ENCODE results near the gene RRAD.

The RRAD gene

DNA sequence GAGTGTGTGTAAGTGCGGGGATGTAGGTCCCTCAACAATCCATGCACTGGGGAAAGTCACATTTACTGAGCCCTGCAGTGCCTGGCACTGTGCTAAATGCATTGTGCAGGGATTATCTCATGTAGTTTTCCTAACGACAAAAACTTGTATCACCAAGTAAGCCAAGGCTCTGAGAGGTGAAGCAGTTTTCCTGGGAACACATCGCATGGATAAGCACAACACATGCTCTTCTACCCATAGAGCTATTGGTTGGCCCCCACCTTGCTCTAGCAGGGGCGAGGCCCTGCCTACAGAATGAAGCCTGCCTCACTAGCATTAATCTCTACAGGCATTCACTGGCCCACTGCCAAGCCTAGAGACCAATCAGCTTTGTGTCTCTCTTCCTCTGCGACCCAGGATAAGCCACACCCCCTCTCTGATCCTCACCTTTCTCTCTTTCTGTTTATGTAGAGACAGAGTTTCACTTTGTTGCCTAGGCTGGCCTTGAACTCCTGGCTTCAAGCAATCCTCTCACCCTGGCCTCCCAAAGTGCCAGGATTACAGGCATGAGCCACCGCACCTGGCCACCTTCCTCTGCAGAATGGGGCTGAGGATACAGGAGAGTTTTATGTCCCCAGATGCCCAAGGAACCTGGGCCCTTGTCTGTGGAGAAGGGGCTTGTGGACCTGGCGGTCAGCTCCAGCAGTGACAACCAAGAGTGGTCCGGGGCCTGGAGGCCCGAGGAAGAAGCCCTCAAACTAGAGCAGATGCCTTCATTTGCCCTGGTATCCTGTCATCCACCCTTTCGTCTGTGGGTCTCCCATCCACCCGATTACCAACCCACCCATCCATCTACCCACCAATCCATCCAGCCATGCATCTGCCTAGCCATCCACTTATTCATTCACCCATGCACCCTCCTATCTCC lies 19.4 kb downstream of the RRAD start:
- Histone ChIP-seq H3K4me3 (ENCODE audit: low read length in 2 of 2) (peak overlapping the region; percentile 27 to 52), H3K4me1 (ENCODE audit: control insufficient read depth, insufficient read depth, low read length) (peaks cover 55% of the 10 kb centered on the region), H3K27ac (ENCODE audit: low read length) (peak overlapping the region; percentile 67), H3K9ac (ENCODE audit: low read length in 2 of 2) (no peak overlapping the region), H3K9me3 (ENCODE audit: control insufficient read depth in 2 of 2, low read length in 2 of 2) (no peaks in the 10 kb centered on the region), H3K36me3 (ENCODE audit: control insufficient read depth in 2 of 2, insufficient read depth in 2 of 2, low read length in 2 of 2) (no peaks in the 10 kb centered on the region), H3K27me3 (ENCODE audit: control insufficient read depth in 1 of 2, insufficient read depth in 2 of 2, low read length in 2 of 2) (no peaks in the 10 kb centered on the region)

DNA sequence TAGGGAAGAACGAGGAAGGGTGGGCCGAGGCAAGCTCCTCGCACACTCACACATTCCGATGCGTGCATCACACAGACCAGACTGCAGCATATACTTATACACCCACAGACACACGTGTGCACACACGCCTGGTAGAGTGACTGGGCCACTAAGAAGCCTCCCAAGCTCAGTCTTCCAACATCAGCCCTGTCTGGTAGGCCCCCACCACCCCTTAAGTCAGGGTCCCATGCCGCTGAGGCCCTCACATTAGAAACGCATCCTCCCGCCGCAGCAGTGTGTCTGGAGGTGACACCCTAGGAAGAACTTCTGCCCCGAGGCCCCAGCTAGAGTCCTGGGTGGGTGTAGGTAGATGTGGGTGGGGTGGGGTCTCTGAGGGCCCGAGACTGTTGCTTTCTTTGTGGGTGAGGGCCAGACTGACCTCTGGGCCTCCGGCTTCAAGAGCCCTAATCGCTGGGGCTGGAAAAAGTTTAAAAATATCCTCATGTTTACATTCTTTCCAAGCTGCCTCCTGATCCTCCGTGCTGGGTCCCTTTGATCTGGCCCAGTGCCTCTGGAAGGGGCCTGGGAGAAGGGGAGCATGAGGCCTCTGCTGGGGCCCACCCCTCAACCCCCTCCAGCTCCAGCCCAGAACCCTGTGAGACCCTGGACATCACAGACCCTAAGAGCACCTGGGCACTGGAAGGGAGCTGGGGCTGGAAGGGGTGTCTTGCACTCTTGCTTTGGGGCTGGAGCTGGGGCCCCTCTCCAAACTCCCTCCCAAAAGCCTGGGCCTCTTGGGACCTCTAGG lies 20.3 kb downstream of the RRAD start:
- Histone ChIP-seq H3K4me1 (ENCODE audit: control insufficient read depth, insufficient read depth, low read length) (peaks cover 63% of the 10 kb centered on the region), H3K9me3 (ENCODE audit: control insufficient read depth in 2 of 2, low read length in 2 of 2) (no peaks in the 10 kb centered on the region), H3K27me3 (ENCODE audit: control insufficient read depth in 1 of 2, insufficient read depth in 2 of 2, low read length in 2 of 2) (no peaks in the 10 kb centered on the region), H3K27ac (ENCODE audit: low read length) (peak overlapping the region; percentile 67), H3K4me3 (ENCODE audit: low read length in 2 of 2) (peak overlapping the region; percentile 27 to 52), H3K36me3 (ENCODE audit: control insufficient read depth in 2 of 2, insufficient read depth in 2 of 2, low read length in 2 of 2) (no peaks in the 10 kb centered on the region), H3K9ac (ENCODE audit: low read length in 2 of 2) (peak overlapping the region in 1 of 2 donors; percentile 42)

DNA sequence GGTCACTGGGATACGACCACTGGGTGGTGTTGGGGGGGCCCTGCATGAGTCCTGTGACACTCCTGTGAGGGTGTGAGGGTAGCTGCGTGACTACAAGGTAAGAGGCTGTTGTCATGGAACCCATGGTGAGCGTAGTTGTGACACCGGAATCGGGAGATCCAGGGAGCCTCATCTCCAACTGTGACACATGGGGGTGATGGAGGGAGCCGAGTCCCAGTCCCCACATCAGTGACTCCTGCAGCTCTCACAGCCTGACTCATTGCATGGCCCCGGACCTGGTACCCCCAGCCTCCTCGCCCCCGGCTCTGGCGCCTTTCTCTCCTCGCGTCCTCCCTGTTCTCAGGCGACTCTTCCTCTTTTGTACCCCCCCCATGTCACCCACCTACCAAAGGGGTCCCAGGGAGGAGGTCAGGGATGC lies 20.9 kb downstream of the RRAD start:
- peak overlapping the region in 1 of 2 donors; percentile 52 for H3K4me3 ChIP-seq (ENCODE audit: low read length in 2 of 2)
- H3K27ac ChIP-seq (ENCODE audit: low read length): peak overlapping the region; percentile 67
- H3K27me3 ChIP-seq (ENCODE audit: control insufficient read depth in 1 of 2, insufficient read depth in 2 of 2, low read length in 2 of 2): no peaks in the 10 kb centered on the region
- no peaks in the 10 kb centered on the region for H3K9me3 ChIP-seq (ENCODE audit: control insufficient read depth in 2 of 2, low read length in 2 of 2)
- no peaks in the 10 kb centered on the region for H3K36me3 ChIP-seq (ENCODE audit: control insufficient read depth in 2 of 2, insufficient read depth in 2 of 2, low read length in 2 of 2)
- H3K4me1 ChIP-seq (ENCODE audit: control insufficient read depth, insufficient read depth, low read length): peaks cover 69% of the 10 kb centered on the region
- H3K9ac ChIP-seq (ENCODE audit: low read length in 2 of 2): no peak overlapping the region

DNA sequence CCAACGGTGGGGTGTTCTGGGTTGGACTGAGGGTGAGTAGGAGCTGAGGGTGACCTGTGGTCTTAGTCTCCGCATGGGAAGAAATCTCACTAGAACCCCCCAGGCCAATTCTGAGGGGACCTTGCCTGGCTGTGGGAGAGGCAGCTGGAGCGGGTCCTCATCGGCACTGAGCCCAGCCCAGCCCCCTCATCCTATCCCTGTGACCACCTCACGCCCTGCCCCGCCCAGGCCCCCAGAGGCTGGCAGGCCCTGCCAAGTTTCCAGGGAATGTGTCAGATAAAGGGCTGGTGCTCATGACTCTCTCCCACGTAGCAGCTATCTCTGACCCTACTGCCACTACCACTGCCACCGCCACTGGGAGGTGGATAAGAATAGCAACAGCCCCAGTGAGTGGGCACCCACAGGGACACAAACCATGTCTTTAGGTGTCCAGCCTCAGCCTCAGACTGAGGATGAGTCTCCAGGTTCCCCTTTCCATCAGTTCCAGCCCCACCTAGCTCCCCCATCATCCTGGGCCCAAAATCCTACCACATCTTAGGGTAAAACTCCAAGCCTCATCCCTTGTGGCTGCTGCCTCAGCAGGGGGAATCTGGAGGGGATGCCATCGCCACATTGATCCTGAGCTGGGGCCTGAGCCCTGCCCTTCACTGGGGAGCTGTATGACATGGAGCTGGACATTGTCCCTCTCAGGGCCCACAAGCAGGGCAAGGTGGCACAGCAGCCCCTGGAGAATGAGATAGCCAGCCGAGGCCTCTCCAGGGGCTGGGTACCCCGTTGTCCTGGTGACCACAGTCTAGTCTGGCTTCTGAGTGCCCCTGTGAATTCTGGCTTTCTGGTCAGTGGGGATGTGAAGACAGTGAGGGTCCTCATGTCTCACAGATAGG lies 21.5 kb downstream of the RRAD start:
- Histone ChIP-seq H3K4me1 (ENCODE audit: control insufficient read depth, insufficient read depth, low read length) (peaks cover 76% of the 10 kb centered on the region), H3K27ac (ENCODE audit: low read length) (peak overlapping the region; percentile 67), H3K9ac (ENCODE audit: low read length in 2 of 2) (no peak overlapping the region), H3K36me3 (ENCODE audit: control insufficient read depth in 2 of 2, insufficient read depth in 2 of 2, low read length in 2 of 2) (no peaks in the 10 kb centered on the region), H3K9me3 (ENCODE audit: control insufficient read depth in 2 of 2, low read length in 2 of 2) (no peaks in the 10 kb centered on the region), H3K4me3 (ENCODE audit: low read length in 2 of 2) (no peak overlapping the region), H3K27me3 (ENCODE audit: control insufficient read depth in 1 of 2, insufficient read depth in 2 of 2, low read length in 2 of 2) (no peaks in the 10 kb centered on the region)

DNA sequence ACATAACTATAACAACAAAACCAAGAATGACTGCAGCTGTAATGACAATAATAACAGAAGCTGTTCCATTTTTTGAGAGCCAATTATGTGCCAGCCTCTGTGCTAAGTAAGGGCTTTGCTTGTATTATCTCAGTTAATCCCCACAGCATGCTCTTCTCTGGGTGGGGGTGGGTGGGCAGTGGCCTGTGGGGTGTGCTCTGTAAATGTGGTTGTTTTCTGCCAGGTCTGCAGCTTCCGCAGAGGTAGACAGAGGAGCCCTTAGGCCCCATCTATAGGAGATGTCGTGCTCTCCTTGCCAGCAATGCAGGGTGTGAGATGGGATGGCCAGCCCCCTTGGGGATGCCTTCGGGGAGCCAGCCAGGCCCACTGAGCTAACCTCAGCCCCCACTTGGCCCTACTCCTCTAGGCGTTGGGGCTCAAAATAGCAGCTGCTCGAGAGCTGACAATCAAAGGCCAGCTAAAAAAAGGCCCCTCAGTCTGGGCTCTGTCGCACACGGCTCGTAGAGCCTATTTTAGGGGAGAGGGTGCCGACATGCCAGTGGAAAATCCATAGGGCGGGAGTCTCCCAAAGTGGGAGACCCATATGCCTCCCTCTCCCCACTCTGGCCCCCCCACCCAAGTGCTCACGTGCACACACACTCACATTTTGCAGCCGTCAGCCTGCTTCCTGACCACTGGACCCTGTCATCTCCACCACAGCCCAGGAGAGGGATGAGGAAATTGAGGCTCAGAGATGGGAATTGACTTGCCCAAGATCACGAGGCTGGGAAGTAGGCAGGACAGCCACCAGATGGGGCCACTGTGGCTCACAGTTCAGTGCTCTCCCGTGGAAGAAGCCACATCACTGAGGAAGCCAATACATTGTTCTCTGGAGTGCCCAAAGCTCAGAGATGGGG lies 22.4 kb downstream of the RRAD start:
- Histone ChIP-seq H3K9me3 (ENCODE audit: control insufficient read depth in 2 of 2, low read length in 2 of 2) (no peaks in the 10 kb centered on the region), H3K27me3 (ENCODE audit: control insufficient read depth in 1 of 2, insufficient read depth in 2 of 2, low read length in 2 of 2) (no peaks in the 10 kb centered on the region), H3K27ac (ENCODE audit: low read length) (peak overlapping the region; percentile 98), H3K4me3 (ENCODE audit: low read length in 2 of 2) (no peak overlapping the region), H3K9ac (ENCODE audit: low read length in 2 of 2) (no peak overlapping the region), H3K4me1 (ENCODE audit: control insufficient read depth, insufficient read depth, low read length) (peaks cover 82% of the 10 kb centered on the region), H3K36me3 (ENCODE audit: control insufficient read depth in 2 of 2, insufficient read depth in 2 of 2, low read length in 2 of 2) (no peaks in the 10 kb centered on the region)

DNA sequence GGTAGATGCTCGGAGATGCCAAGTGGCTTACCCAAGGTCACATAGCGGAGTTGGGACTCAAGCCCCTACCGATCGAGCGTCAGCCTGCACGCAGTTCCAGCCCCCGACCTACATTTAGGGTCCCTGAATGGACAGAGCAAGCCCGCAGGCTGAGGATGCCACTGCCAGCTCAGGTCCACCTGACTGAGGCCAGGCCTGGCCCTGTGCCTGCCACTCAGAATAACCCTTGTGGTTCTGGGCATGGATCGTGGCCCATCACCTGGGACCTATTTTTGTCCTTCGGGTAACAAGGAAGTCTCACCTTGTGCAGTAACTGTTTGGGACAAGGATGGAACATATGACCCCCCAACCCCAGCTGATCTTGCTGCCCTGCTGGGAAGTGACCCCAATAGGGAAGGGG lies 23.7 kb downstream of the RRAD start:
- Histone ChIP-seq H3K9me3 (ENCODE audit: control insufficient read depth in 2 of 2, low read length in 2 of 2) (no peaks in the 10 kb centered on the region), H3K4me1 (ENCODE audit: control insufficient read depth, insufficient read depth, low read length) (peaks cover 82% of the 10 kb centered on the region), H3K27ac (ENCODE audit: low read length) (peak overlapping the region; percentile 98), H3K9ac (ENCODE audit: low read length in 2 of 2) (peak overlapping the region; percentile 2 to 66), H3K27me3 (ENCODE audit: control insufficient read depth in 1 of 2, insufficient read depth in 2 of 2, low read length in 2 of 2) (no peaks in the 10 kb centered on the region), H3K36me3 (ENCODE audit: control insufficient read depth in 2 of 2, insufficient read depth in 2 of 2, low read length in 2 of 2) (no peaks in the 10 kb centered on the region), H3K4me3 (ENCODE audit: low read length in 2 of 2) (peak overlapping the region in 1 of 2 donors; percentile 22)

DNA sequence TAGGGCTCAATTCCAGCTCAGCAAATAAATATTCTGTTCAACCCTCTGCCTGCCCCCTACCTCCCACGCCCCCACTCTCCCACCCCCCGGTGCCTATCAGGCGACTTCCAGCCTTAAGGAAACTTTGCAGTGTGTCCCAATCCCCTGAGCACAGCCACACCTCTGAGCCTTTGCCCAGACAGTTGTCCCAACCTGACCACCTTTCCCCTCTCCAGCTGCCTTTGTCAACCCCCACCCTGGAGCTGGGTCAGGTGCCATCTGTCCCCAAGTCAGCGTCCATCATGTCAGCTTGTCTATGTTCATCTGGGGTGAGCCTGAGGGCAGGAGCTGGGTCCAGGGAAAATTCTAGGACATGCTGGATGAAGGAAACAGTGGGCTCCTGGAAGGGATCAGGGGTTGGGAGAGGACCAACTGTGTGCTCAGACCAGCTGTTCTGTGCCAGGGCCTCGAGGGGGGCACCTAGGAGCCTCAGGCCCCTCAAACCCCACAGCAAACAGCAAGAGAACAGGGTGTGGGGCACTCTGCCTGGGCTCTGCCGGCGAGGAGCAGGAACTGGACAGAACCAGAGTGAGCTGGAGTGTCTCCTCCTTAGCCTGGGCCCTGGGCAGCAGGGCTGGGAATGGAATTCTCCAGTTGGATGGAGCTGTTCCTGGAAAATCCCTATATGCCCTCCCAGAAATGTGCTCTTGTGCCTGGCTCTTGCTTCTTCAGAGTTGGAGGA lies 24.5 kb downstream of the RRAD start:
- Histone ChIP-seq H3K9me3 (ENCODE audit: control insufficient read depth in 2 of 2, low read length in 2 of 2) (no peaks in the 10 kb centered on the region), H3K4me1 (ENCODE audit: control insufficient read depth, insufficient read depth, low read length) (peaks cover 77% of the 10 kb centered on the region), H3K27me3 (ENCODE audit: control insufficient read depth in 1 of 2, insufficient read depth in 2 of 2, low read length in 2 of 2) (no peaks in the 10 kb centered on the region), H3K9ac (ENCODE audit: low read length in 2 of 2) (peak overlapping the region; percentile 34 to 66), H3K27ac (ENCODE audit: low read length) (peak overlapping the region; percentile 98), H3K4me3 (ENCODE audit: low read length in 2 of 2) (no peak overlapping the region), H3K36me3 (ENCODE audit: control insufficient read depth in 2 of 2, insufficient read depth in 2 of 2, low read length in 2 of 2) (no peaks in the 10 kb centered on the region)

DNA sequence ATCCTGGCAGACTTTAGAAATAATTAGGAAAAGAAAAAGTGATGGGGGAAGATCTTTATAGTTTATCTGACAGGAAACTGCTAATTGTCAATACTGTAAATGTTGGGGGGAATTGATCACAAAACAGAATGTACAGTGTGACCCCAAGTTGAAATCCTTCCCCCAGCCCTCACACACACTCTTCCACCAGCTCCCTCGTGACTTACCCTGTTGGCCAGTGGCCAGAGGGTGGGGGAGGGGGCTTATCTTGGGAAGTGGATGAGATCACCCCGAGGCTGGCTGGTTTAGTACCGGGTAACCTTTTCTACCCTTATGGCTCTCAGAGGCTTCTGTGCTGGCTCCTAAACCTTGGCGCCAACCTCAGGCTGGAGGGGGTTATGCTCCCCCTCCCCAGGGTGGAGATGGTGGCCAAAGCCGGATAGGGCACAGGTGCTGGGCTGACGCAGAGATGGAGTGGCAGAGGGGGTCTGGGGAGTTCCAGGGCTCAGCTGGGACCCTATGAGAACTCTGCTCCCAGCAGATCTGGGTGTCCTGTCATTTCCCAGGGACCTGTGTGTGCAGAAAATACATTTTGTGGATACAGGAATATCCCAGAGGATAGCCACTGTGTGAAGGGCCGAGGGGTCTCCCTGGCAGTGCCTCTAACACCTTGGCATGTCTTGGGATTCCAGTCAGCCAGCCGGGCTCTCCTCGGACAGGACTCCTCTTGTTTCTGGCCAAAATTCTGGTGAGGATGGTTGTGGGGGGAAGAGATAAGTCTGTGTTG lies 25.2 kb downstream of the RRAD start:
- H3K27ac ChIP-seq (ENCODE audit: low read length): peak overlapping the region; percentile 98
- no peaks in the 10 kb centered on the region for H3K36me3 ChIP-seq (ENCODE audit: control insufficient read depth in 2 of 2, insufficient read depth in 2 of 2, low read length in 2 of 2)
- H3K9ac ChIP-seq (ENCODE audit: low read length in 2 of 2): peak overlapping the region; percentile 34 to 73
- no peaks in the 10 kb centered on the region for H3K27me3 ChIP-seq (ENCODE audit: control insufficient read depth in 1 of 2, insufficient read depth in 2 of 2, low read length in 2 of 2)
- peak overlapping the region in 1 of 2 donors; percentile 35 for H3K4me3 ChIP-seq (ENCODE audit: low read length in 2 of 2)
- peaks cover 75% of the 10 kb centered on the region for H3K4me1 ChIP-seq (ENCODE audit: control insufficient read depth, insufficient read depth, low read length)
- H3K9me3 ChIP-seq (ENCODE audit: control insufficient read depth in 2 of 2, low read length in 2 of 2): no peaks in the 10 kb centered on the region
